Right lung (tissue), 5 donors: ENCODE results near the gene TNFAIP3. TPM values are rescaled to one million over a fixed set of nuclear protein-coding genes. Genes with fewer than 3 reads are reported as not detected.

Experiments used
- DNase-seq, 2 donors: peaks; one replicate each; pipeline ENCODE4 v3.0.0-alpha.2; 2013
- polyA plus RNA-seq, 5 donors: library from polyadenylated mRNA; unstranded; fragments of 120-200 nt; gene quantifications; one replicate each; pipeline versions ENCODE4 v1.2.1 to v1.2.3, GENCODE V29; 2013; ENCODE audit warnings: inconsistent platforms in 1 of 5, low replicate concordance in 1 of 5; ENCODE audit not compliant: insufficient read length in 5 of 5, insufficient read depth in 1 of 5

The TNFAIP3 gene
- polyA plus RNA-seq, 5 donors, result 12.9 to 18.4 (median 15.1) TPM

DNA sequence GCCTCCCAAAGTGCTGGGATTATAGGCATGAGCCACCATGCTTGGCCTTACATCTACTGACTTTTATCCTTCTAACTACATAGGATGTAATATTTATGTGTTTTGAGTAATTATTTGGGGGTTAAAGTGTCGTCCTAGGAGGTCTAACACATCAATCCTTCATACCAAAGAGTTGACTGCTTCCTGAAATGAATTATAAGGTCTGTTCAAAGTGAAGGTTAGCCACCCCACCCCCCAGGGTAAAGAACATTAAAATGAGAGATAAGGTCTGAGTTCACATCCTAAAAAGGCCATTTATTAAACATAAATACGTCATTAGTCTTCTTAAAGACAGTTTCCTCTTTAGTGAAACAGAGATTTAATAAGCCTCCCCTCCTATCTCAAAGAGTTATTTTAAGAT, 33.8 kb downstream of the TNFAIP3 start:
- DNase-seq, result no peak

DNA sequence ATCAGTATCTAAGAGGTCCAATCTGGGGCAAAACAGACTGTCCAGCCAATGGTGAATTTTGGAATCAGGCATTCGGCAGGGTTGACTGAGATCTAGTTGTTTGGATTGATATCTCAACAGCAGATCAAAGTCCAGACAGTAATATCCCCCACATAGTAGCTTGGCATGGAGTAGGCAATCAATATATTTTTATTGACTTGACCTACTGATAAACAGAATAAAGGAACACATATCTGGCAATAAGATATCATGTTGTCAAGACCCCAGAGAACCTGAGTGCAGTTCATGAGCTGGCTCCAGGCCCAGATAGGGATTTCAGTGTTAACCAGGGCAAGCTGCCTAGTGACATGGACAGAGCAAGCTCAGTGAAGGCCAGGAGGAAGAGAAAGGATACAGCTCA, 34.4 kb downstream of the TNFAIP3 start:
- DNase-seq, result no peak

DNA sequence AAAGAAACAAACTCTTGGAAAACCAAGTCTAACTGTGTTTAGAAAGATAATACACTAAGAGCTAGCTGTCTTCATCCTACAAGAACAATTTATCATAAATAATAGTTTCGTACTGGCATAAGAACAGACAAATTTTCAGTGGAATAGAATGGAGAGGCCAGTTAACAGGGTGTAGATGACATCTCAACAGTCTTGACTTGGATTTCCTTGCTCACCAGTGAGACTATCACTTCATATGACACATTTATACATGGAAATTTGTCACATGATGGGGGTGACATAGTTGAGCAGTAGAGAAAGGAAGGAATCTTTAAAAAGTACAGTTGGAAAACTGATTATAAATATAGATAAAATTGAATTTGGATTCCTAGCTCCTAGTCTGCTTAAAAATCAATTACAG, 35.6 kb downstream of the TNFAIP3 start:
- DNase-seq, result no peak

- no peak for DNase-seq
Measured at GRCh38 chr6:137903274-137903932, 36.3 kb downstream of the TNFAIP3 start.

DNA sequence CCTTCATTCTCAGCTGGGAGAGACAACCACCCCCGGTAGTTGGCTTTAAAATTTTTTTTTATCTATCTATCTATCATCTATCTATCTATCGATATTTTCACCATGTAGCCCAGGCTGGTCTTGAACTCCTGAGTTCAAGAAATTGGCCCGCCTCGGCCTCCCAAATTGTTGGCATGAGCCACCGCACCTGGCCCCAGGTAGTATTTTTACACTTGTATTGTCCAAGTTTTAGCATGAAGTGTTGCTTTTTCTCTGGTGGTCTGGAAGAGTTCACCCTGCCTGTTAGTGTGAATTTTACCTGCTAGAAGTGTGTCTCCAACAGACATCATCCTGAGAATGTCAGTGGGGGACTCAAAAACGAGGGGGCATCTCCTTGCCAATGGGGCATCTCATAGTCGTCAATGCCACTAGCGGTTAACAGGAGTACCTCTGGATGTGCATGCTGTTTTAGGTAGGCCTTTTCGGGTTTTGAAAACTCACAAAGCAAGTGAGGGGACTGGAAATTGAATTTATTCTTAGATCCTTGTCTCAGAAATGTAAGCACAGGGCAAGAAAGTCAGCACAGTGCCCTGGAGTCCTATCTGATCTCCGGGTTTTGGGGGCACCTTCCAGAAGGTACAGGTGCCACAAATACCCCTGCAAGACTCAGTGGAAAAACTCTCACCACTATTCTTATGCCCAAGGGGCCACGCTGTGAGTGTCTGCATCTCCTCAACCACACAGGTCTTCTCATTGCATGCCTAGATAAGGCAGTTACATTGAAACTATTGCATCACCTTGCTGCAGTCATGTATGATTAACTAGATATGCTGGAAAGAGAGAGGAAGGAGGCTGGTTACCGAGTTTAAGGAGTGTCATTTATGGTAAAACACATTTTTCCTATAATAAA, 37.1 kb downstream of the TNFAIP3 start:
- no peak for DNase-seq

DNA sequence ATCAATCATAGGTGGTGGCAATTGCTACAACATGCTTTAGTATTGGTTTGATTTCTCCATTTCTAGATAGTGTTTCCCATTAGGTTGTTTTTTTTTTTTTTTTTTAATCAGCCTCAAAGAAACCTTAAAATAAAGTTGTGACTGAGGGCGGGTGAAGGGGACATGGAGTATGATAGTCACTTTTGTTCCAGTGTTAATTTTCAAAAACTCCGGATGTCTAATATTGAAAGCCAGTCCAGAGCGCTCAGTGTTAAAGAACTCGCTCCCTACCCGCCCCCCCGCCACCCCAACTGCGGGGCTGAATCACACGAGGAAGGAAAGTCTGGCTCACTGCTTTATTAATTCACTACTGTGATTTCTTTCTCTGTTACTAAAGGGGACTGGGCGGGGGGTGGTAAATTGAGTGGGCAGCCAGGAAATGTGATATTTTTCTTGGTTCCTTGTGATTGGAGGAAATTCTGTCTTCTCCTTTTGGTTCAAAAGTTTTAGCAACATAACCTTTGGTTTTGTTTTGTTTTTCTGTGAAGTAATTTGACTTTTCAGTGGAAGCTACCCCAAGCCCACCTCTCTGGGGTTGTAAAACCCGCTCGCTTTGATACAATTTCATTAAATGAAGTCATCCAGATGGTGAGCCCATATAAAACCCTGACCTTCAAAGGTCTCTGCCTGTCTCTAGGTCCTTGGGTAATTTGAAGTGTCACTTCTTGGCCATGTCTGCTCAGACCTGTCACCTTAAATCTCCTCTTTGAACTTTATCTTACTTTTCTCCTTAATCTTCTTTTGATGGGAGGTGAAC, 38.0 kb downstream of the TNFAIP3 start:
- no peak for DNase-seq

- DNase-seq, result no peak
Measured at GRCh38 chr6:137906020-137906472, 39.0 kb downstream of the TNFAIP3 start.

GRCh38 chr6:137907170-137907569, 40.1 kb downstream of the TNFAIP3 start:
- DNase-seq, result no peak

GRCh38 chr6:137909533-137909932, 42.5 kb downstream of the TNFAIP3 start:
- no peak for DNase-seq

- DNase-seq, result no peak
Measured at GRCh38 chr6:137910424-137910834, 43.4 kb downstream of the TNFAIP3 start.

DNA sequence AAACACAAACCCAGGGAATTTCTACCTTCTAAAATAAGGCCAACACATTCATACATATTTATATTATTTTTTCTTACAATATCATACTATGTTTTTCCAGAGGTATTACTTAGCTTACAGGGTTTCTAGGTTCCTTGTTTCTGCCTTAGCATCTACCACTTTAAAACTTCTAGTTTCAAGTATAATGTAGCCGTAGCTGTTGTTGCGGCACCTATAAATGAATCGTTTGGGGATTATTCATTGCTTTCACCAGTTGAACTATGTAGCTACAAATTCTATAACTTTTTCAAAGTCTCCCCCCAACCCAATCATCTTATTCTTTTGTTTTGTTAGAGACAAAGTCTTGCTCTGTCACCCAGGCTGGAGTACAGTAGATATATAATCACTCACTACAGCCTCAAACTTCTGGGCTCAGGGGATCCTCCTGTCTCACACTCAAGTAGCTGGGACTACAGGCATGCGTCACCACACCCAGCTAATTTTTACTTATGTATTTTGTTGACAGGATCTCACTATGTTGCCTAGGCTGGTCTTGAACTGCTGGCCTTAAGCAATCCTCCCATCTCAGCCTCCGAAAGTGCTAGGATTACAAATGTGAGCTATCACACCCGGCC, 43.9 kb downstream of the TNFAIP3 start:
- no peak for DNase-seq

DNA sequence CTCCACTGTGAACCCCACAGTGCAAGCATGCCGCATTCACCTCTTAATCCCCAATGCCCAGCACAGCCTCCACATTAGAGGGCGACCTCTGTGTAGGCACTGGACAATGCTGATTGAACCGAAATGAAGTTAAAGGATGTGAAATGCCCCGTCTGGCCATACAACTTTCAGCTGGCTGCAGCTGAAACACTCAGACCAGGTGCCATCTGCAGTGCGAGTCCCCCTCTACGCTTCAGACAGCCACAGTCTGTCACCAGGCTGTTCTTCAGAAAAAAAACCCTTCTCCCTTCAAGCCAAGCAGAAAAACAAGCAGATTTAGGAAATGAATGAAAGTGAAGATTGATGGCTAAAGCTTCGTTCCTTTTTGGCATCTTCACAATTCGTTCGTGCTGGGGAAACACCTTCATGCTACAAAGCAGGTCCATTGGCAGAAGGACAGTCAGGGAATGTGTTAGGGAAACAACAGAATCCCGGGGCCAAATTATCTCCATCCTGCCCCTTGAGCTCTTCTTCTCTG, 44.7 kb downstream of the TNFAIP3 start:
- no peak for DNase-seq

DNA sequence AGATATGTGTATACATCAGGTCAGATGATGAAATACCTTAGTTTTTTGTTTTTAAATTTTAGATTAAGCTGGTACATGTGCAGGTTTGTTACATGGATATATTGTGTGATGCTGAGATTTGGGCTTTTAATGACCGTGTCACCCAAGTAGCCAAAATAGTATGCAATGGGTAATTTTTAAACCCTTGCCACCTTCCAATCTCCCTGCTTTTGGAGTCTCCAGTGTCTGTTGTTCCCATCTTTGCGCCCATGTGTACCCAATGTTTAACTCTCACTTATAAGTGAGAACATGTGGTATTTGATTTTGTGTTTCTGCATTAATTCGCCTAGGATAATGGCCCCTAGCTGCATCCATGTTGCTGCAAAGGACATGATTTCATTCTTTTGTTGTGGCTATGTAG, 45.8 kb downstream of the TNFAIP3 start:
- DNase-seq, result no peak

GRCh38 chr6:137913434-137913833, 46.4 kb downstream of the TNFAIP3 start:
- DNase-seq, result no peak

DNA sequence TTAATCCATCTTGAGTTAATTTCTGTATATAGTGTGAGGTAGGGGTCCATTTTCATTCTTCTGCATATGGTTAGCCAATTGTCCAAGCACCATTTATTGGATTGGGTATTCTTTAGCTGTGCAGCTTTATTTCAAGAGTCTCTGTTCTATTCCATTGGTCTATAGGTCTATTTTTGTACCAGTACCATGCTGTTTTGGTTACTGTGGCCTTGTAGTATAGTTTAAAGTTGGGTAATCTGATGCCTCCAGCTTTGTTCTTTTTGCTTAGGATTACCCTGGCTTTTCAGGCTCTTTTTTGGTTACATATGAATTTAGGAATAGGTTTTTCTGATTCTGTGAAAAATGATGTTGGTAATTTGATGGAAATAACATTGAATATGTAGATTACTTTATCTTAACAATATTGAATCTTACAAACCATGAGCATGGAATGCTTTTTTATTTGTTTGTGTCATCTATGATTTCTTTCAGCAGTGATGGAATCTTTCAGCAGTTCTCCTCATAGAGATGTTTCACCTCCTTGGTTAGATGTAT, 47.0 kb downstream of the TNFAIP3 start:
- DNase-seq, result no peak

DNA sequence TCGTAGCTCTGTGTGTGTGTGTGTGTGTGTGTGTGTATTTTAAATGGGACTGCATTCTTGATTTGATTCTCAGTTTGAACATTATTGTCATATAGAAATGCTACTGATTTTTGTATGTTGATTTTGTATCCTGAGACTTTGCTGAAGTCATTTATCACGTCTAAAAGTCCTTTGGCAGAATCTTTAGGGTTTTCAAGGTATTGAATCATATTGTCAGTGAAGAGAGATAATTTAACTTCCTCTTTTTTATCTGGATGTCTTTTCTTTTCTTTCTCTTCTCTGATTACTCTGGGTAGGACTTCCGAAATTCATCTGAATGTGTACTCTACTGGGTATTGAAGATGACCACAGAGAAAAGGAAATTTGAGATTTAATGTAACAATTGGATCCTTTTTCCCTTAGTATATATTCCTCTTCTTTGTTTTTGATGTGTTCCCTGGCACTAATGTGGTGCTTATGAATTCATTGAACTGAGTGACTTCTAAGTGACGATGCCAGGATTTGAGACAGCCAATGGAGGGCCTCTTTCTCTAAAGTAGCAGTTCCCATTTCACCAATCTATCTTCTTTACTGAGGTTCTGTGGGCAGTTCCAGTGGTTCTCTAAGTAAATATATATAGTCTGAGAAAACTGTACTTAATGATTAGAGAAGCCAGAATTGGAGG, 47.6 kb downstream of the TNFAIP3 start:
- DNase-seq, result no peak

DNA sequence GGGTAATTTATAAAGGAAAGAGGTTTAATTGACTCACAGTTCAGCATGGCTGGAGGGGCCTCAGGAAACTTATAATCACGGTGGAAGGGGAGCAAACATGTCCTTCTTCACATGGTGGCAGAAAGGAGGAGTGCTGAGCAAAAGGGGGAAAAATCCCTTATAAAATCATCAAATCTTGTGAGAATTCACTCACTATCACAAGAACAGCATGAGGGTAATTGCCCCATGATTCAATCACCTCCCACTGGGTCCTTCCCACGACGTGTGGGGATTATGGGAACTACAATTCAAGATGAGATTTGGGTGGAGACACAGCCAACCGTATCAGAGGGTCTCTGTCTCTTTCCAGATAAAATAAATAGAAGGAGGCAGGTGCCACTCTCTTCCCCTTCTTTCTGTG, 48.7 kb downstream of the TNFAIP3 start:
- DNase-seq, result no peak

DNA sequence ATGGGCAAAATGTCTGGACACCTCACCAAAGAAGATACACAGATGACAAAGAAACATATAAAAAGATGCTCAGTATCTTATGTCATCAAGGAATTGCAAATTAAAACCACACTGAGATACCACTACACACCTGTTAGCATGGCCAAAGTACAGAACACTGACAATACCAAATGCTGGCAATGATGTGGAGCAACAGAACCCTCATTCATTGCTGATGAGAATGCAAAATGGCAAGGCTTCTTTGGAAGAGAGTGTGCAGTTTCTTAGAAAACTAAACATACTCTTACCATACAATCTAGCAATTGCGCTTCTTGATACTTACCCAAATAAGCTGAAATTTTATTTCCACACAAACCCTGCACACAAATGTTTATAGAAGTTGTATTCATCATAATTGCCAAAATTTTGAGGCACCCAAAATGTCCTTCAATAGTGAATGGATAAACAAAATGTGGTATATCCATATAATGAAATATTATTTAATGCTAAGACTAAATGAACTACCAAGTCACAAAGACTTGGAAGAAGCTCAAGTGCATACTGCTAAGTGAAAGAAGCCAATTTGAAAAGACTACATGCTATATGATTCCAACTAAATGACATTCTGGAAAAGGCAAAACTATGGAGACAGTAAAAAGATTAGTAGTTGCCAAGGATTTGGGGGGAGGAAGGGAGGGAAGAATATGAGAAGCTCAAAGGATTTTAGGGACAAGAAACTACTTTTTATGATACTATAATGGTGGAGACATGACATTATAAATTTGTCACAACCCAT, 50.7 kb downstream of the TNFAIP3 start:
- DNase-seq, result no peak

DNA sequence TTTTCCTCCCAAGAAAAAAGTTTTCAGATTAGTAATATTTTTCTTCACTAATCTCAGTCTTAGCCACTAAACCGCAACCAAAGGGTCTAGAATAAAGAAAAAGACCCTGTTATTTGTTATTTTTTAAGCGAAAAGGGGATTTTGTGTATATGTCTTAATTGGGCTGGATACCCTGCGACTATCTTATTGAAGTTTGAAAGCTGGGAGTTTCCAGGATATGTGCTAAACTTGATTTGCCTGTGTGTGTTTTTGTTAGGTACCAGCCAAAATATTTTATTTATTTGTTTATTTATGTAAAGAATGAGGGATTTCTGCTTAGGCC, 52.4 kb downstream of the TNFAIP3 start:
- DNase-seq, result no peak
